ENCODE measurements around the gene TRPM5. TPM values are rescaled to one million over a fixed set of nuclear protein-coding genes. Genes with fewer than 3 reads are reported as not detected.
A peak's percentile ranks its signal among the peaks of the same experiment; 100 is the strongest.

The TRPM5 gene
- total RNA-seq, 2 experiments from 2014 or later, result not detected

- H3K27ac Mint-ChIP-seq, result no peak overlapping the region
- no peak overlapping the region for H3K4me3 Mint-ChIP-seq
- no peak for ATAC-seq
- ChIA-PET CTCF (no interaction called here), POLR2A (no interaction called here)
- H3K27me3 Mint-ChIP-seq, result no peaks in the 10 kb centered on the region
- H3K4me1 Mint-ChIP-seq (ENCODE audit: low read depth), result no peaks in the 10 kb centered on the region
- H3K36me3 Mint-ChIP-seq (ENCODE audit: low read depth), result no peaks in the 10 kb centered on the region
- no peak for DNase-seq
- intact Hi-C loops (cut with micrococcal nuclease), result no loop called here
- H3K9me3 Mint-ChIP-seq, result no peaks in the 10 kb centered on the region
- TF ChIP-seq CTCF (IDR thresholded peaks at IDR 0.05), result no peak
These were observed 11.0 kb downstream of the TRPM5 start for GRCh38 chr11:2433106-2433925.

GRCh38 chr11:2432628-2433071 is 11.7 kb downstream of the TRPM5 start:
- no peak for ATAC-seq
- intact Hi-C loops (cut with micrococcal nuclease), result no loop called here
- no peak overlapping the region for H3K27ac Mint-ChIP-seq
- no peak overlapping the region for H3K4me3 Mint-ChIP-seq
- TF ChIP-seq CTCF (IDR thresholded peaks at IDR 0.05), result no peak
- H3K27me3 Mint-ChIP-seq, result no peaks in the 10 kb centered on the region
- ChIA-PET POLR2A (interaction anchor here (0.7 kb wide), 1 partner anchor 128 kb away, joined by 3 read pairs; no protein-coding TSS in a partner anchor), CTCF (no interaction called here)
- no peaks in the 10 kb centered on the region for H3K9me3 Mint-ChIP-seq
- no peaks in the 10 kb centered on the region for H3K36me3 Mint-ChIP-seq (ENCODE audit: low read depth)
- no peak for DNase-seq
- no peaks in the 10 kb centered on the region for H3K4me1 Mint-ChIP-seq (ENCODE audit: low read depth)

GRCh38 chr11:2432171-2432621 is 12.1 kb downstream of the TRPM5 start:
- Mint-ChIP-seq H3K4me1 (ENCODE audit: low read depth) (no peaks in the 10 kb centered on the region), H3K4me3 (no peak overlapping the region), H3K36me3 (ENCODE audit: low read depth) (no peaks in the 10 kb centered on the region), H3K9me3 (no peaks in the 10 kb centered on the region), H3K27me3 (no peaks in the 10 kb centered on the region), H3K27ac (no peak overlapping the region)
- no peak for TF ChIP-seq CTCF (IDR thresholded peaks at IDR 0.05)
- intact Hi-C loops (cut with micrococcal nuclease), result no loop called here
- ATAC-seq (no peak), DNase-seq (no peak)
- CTCF ChIA-PET, result interaction anchor here (1.5 to 1.8 kb wide), 2 partner anchors 99 to 101 kb away, joined by 6 to 10 read pairs; no protein-coding TSS in a partner anchor
- POLR2A ChIA-PET, result interaction anchor here (0.7 kb wide), 1 partner anchor 129 kb away, joined by 3 read pairs; no protein-coding TSS in a partner anchor

- Mint-ChIP-seq H3K4me3 (no peak overlapping the region), H3K36me3 (ENCODE audit: low read depth) (no peaks in the 10 kb centered on the region), H3K9me3 (no peaks in the 10 kb centered on the region), H3K27me3 (no peaks in the 10 kb centered on the region), H3K27ac (no peak overlapping the region), H3K4me1 (ENCODE audit: low read depth) (no peaks in the 10 kb centered on the region)
- TF ChIP-seq CTCF (IDR thresholded peaks at IDR 0.05), result no peak
- intact Hi-C loops (cut with micrococcal nuclease), result no loop called here
- ChIA-PET CTCF (interaction anchor here (1.5 to 1.8 kb wide), 2 partner anchors 99 to 102 kb away, joined by 6 to 10 read pairs; no protein-coding TSS in a partner anchor), POLR2A (no interaction called here)
- ATAC-seq (no peak), DNase-seq (no peak)
These were observed 12.9 kb downstream of the TRPM5 start for GRCh38 chr11:2431395-2431794.

- intact Hi-C loops (cut with micrococcal nuclease), result loop anchor here (1.0 to 5.0 kb wide), 2 partner anchors 103 to 459 kb away; partner anchors contain the start of gene CDKN1C
- no peaks in the 10 kb centered on the region for H3K9me3 Mint-ChIP-seq
- H3K4me3 Mint-ChIP-seq, result no peak overlapping the region
- ATAC-seq (peak; percentile 87), DNase-seq (peak; percentile 82)
- POLR2A ChIA-PET, result no interaction called here
- no peaks in the 10 kb centered on the region for H3K4me1 Mint-ChIP-seq (ENCODE audit: low read depth)
- TF ChIP-seq CTCF (IDR thresholded peaks at IDR 0.05), result peak; percentile 75
- CTCF ChIA-PET, result interaction anchor here (1.0 to 10.3 kb wide), 5 partner anchors 105 to 464 kb away, joined by 3 to 182 read pairs (median 5); no protein-coding TSS in a partner anchor
- H3K27me3 Mint-ChIP-seq, result no peaks in the 10 kb centered on the region
- no peak overlapping the region for H3K27ac Mint-ChIP-seq
- H3K36me3 Mint-ChIP-seq (ENCODE audit: low read depth), result no peaks in the 10 kb centered on the region
These were observed 16.0 kb downstream of the TRPM5 start for GRCh38 chr11:2428322-2428795.

Measured in activated CD8-positive, alpha-beta T cell treated with anti-CD3 and anti-CD28 coated beads for 36 hours (primary cell).